Hypothalamus (tissue), 51 donors: ENCODE results near the gene SUSD2.
"Not testable (repeated sequence)": the region's sequence is repeated elsewhere in the genome, so short reads cannot be mapped to it uniquely, and the experiment has no call there.

Experiments used
- DNase-seq, 51 donors: peaks; one replicate each; lab custom pipeline; 2025; lab: John Stamatoyannopoulos, UW

The SUSD2 gene

DNA sequence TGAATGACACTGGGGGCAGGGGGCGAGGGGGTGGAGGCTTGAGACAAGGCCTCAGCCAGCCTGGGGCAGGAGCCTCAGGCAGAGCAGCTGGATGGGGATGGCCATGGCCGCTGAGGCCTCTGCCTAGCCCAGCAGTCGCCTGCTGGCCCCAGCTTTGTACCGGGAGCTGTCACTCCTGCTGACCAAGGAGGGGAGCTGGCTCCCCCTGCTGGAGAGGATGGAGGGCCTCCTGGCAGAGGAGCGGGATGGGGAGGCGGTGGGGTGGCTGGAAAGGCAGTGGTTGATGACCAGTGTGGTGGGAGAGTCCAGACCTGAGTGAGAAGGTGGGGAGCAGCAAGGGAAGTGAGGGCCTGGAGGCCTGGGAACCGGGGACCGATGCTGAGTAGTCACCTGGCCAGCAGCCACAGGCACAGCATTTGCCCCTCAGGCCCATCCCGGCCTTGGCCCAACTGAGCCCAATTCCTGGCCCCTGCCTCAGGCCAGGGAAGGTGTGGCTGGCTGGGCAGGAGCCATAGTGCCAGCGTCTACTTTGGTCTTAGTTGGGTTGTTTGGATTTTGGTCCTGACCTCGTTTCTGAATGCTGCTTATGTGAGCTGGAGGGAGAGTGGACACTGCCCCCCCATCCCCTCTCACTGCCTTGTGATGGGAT lies 6.0 kb upstream of the SUSD2 start:
- peak in 46 of 51 donors; percentile 8 to 78 (median 42) for DNase-seq

DNA sequence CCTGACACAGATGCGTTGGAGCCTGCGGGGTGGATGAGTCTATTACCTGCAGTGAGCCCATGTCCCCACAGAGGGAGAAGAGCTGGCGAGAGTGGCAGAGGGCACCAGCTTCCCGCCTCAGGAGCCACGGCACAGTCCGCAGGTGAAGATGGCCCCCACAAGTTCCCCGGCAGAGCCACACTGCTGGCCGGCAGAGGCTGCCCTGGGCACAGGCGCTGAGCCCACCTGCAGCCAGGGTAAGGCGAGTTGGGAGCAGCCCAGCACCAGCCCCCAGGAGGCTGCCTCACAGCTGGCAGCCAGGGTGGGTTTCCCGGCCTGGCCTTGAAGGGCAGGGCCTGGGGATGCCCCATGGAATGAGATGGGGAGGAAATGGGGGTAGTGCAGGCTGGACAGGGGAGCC lies 5.2 kb upstream of the SUSD2 start:
- DNase-seq = no peak

- DNase-seq = no peak
These were observed 4.7 kb upstream of the SUSD2 start for GRCh38 chr22:24176630-24177029.

DNA sequence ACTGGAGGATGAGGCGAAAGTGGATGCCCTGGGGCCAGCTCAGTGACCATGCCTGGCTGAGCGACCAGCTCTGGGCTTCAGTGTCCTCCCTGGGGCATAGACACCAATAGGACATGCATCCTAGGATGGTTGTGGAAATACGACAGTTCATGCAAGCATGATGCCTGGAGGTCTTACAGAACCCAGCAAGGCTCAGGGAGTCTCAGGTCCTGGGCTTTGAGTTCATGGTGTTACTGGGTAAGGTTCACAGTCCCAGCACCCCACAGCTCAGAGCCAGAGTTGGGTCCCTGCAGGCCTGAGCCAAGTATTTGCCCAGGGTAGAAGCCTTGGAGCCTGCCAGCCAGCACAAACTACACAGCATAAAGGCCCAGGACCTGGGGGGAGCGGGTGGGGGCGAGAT lies 4.2 kb upstream of the SUSD2 start:
- no peak for DNase-seq

DNA sequence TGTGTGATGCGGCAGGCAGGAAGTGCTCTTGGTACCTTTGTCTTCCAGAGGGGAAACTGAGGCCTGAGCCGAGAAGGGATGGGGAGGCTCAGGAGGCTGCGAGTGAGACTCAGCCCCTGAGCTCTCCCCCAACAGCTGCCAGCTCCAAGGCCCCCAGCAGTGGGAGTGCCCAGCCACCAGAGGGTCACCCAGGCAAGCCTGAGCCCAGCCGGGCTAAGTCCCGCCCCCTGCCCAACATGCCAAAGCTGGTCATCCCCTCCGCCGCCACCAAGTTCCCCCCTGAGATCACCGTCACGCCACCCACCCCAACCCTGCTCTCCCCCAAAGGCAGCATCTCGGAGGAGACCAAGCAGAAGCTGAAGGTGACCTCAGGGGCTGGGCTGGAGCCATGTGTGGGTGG lies 3.8 kb upstream of the SUSD2 start:
- DNase-seq = no peak

DNA sequence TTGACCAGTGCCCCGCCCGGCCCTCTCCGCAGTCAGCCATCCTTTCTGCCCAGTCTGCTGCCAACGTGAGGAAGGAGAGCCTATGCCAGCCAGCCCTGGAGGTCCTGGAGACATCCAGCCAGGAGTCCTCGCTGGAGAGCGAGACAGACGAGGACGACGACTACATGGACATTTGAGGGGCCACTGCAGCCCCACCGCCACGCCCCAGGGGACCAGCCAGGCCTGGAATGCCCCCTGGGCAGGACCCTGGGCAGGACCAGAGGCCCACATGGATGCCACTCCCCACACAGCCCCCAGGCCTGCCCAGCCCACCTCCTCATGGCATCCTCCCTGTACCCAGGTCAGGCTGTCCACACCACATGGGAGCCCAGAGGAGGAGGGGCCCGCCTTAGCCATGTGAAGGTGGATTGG lies 3.3 kb upstream of the SUSD2 start:
- DNase-seq = no peak

GRCh38 chr22:24178502-24179440 lies 2.5 kb upstream of the SUSD2 start:
- no peak for DNase-seq

- DNase-seq = no peak
These were observed 1.6 kb upstream of the SUSD2 start for GRCh38 chr22:24179478-24180210.

DNA sequence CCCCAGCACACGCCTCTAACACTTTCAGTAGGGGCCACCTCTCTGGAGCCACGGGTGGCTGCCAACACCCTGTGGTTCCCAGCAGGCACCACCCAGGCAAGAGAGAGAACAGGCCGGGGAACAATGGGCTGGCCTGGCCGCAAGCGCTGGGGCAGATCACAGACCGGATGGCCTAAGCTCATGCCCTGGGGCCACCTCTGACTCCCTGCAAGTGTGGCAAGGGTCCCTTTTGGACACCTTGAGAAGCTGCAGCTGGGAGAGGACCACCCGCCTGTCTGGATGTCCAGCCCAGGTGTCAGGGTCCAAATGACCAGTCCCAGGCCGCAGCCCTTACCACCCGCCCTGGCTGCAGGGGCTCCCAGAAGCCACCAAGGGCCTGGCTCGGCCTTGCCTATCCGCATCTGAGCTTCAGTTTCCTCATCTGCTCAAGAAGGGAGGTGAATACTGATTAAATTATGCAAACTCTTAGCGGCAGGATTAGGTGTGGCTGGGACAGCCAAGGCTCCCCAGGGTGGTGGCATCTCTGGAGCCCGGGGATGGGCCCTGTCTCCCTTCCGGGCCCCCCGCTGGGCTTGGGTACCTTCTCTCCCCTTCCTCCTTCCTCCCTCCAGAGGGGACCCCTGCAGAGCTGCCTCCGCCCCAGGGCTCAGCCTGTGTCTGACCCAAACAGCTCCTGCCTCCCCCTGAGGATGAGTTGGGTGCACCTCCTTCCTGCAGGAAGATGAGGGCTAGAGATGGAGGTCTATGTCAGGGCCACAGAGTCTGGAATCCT lies 785 bp upstream of the SUSD2 start:
- no peak for DNase-seq

DNA sequence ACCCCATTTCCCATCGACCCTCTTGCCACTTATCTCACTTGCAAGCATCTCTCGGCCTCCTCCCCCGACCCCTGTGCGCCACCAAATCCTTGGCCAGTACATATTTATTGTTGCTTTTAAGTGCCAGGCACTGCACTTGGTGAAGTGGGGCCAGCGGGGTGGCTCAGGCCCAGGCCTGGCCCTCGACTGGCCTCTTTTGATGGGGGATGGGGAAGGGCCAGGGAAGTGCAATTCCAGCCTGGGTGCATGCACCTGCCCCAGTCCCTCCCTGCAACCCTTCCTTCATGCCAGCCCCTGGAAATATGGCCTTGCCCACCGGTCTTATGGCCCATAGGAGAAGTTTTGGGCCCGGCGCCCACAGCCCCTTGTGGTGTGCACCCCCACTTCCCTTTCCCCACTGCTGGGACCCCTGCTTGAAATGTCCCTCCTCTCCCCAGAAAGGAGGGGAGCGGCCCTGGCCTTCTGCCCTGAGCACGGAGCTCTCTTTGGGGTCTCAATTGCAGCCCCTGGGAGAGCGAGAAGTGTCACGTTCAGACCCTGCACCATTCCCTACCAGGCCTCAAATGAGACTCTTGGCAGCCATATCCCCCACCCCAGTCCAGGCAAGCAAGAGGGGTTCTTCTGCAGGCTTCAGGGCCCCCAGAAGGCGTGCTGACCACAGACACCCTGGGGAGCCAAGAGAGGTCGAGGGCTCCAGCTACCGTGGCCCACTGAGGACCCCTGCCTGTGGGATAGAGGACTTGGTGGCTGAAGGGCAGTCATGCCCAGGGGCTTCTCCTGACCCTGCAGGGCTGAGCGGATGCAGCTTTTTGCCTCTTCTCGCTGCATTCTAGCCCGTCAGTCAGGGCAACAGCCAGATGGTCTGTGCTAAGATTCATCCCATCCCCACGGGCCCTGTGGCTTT lies 961 bp downstream of the SUSD2 start:
- DNase-seq = peak in 1 of 51 donors; percentile 12

- DNase-seq = not testable (repeated sequence)
These were observed 1.6 kb downstream of the SUSD2 start for GRCh38 chr22:24182900-24183246.

GRCh38 chr22:24183321-24184031 lies 2.2 kb downstream of the SUSD2 start:
- DNase-seq = no peak

GRCh38 chr22:24184057-24184798 lies 2.9 kb downstream of the SUSD2 start:
- DNase-seq = no peak

- no peak for DNase-seq
These were observed 3.8 kb downstream of the SUSD2 start for GRCh38 chr22:24185001-24185500.

- no peak for DNase-seq
These were observed 4.4 kb downstream of the SUSD2 start for GRCh38 chr22:24185501-24186351.

DNA sequence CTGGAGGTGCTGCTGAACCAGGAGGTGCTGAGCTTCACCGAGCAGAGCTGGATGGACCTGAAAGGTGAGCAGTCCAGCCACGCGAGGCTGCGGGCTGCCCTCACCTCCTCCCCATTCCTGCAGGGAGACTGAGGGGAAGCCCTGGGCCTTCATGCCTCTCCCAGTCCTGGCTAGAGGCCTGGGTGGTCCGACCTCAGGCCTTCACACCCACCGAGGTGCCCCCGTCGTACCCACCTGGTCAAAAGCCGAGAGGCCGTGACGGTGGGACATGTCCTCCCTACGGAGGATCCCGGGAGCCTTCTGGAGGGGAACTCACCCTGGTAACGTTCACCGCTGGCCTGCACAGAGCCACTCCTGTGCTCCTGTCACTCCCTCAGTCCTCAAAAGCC lies 5.1 kb downstream of the SUSD2 start:
- no peak for DNase-seq
